Body of pancreas (tissue), 4 donors: ENCODE measurements around the gene TPM2.

Experiments used
- POLR2A ChIP-seq, 3 donors: fragments of 450-650 bp; IDR thresholded peaks; one replicate each; pipeline ENCODE4 v1.6.1; 2016; ENCODE audit warnings: antibody characterized with exemption in 3 of 3, mild to moderate bottlenecking in 2 of 3
- TF ChIP-seq, protein P1 (sequence below), 7 experiments: fragments of 450-650 bp in 4 of 7; fragments of 200-600 bp in 3 of 7; sonication (generic) in 3 of 7; IDR thresholded peaks; one replicate each; pipeline ENCODE4 v1.5.1; 2016 to 2019; ENCODE audit warnings: antibody characterized with exemption in 7 of 7

GRCh38 chr9:35664531-35665470 lies 24.9 kb downstream of the TPM2 start, which contains the start of gene ARHGEF39:
- TF ChIP-seq, protein P1, sequence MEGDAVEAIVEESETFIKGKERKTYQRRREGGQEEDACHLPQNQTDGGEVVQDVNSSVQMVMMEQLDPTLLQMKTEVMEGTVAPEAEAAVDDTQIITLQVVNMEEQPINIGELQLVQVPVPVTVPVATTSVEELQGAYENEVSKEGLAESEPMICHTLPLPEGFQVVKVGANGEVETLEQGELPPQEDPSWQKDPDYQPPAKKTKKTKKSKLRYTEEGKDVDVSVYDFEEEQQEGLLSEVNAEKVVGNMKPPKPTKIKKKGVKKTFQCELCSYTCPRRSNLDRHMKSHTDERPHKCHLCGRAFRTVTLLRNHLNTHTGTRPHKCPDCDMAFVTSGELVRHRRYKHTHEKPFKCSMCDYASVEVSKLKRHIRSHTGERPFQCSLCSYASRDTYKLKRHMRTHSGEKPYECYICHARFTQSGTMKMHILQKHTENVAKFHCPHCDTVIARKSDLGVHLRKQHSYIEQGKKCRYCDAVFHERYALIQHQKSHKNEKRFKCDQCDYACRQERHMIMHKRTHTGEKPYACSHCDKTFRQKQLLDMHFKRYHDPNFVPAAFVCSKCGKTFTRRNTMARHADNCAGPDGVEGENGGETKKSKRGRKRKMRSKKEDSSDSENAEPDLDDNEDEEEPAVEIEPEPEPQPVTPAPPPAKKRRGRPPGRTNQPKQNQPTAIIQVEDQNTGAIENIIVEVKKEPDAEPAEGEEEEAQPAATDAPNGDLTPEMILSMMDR (IDR thresholded peaks at IDR 0.05), result peak in 5 of 7 experiments; percentile 14 to 41 (median 33)
- peak; percentile 13 to 66 (median 47) for TF ChIP-seq POLR2A (IDR thresholded peaks at IDR 0.05)
